ENCODE measurements around the gene SLC6A7.

SLC6A7 gene

GRCh38 chr5:150255659-150256409 lies 66.0 kb downstream of the SLC6A7 start:
- no peaks in the 10 kb centered on the region for H3K9me2 ChIP-seq (replicated peaks; ENCODE audit: control insufficient read depth, low read length)
- no peak overlapping the region for H3K4me3 ChIP-seq (ENCODE audit: low read length)
- no peaks in the 10 kb centered on the region for H3K27me3 ChIP-seq (ENCODE audit: control insufficient read depth, low read length)
- no peaks in the 10 kb centered on the region for H4K20me1 ChIP-seq (ENCODE audit: control insufficient read depth, insufficient read depth, low read depth, low read length)
- TF ChIP-seq, protein P1, sequence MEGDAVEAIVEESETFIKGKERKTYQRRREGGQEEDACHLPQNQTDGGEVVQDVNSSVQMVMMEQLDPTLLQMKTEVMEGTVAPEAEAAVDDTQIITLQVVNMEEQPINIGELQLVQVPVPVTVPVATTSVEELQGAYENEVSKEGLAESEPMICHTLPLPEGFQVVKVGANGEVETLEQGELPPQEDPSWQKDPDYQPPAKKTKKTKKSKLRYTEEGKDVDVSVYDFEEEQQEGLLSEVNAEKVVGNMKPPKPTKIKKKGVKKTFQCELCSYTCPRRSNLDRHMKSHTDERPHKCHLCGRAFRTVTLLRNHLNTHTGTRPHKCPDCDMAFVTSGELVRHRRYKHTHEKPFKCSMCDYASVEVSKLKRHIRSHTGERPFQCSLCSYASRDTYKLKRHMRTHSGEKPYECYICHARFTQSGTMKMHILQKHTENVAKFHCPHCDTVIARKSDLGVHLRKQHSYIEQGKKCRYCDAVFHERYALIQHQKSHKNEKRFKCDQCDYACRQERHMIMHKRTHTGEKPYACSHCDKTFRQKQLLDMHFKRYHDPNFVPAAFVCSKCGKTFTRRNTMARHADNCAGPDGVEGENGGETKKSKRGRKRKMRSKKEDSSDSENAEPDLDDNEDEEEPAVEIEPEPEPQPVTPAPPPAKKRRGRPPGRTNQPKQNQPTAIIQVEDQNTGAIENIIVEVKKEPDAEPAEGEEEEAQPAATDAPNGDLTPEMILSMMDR (IDR thresholded peaks at IDR 0.05; ENCODE audit: low read depth, low read length, poor library complexity, severe bottlenecking): no peak
- no peak for TF ChIP-seq EZH2phosphoT487 (IDR thresholded peaks at IDR 0.05; ENCODE audit: borderline replicate concordance, low read length)
- no peaks in the 10 kb centered on the region for H3K79me2 ChIP-seq (ENCODE audit: control insufficient read depth, low read length)
- H3K9me3 ChIP-seq (ENCODE audit: control insufficient read depth, insufficient read depth, low read length): no peaks in the 10 kb centered on the region
- H3K4me1 ChIP-seq (ENCODE audit: control insufficient read depth, low read length): no peaks in the 10 kb centered on the region
- no peaks in the 10 kb centered on the region for H3K36me3 ChIP-seq (ENCODE audit: control insufficient read depth, low read length)
- H3K4me2 ChIP-seq (ENCODE audit: low read length): no peak overlapping the region
- H3F3A ChIP-seq (ENCODE audit: control insufficient read depth, insufficient read depth): no peaks in the 10 kb centered on the region
- no peak overlapping the region for H3K27ac ChIP-seq (ENCODE audit: low read depth, low read length)

- no peak for TF ChIP-seq EZH2phosphoT487 (IDR thresholded peaks at IDR 0.05; ENCODE audit: borderline replicate concordance, low read length)
- TF ChIP-seq, protein P1 (IDR thresholded peaks at IDR 0.05; ENCODE audit: low read depth, low read length, poor library complexity, severe bottlenecking): no peak
- H3K4me3 ChIP-seq (ENCODE audit: low read length): no peak overlapping the region
Observed at GRCh38 chr5:150256410-150257064, 66.7 kb downstream of the SLC6A7 start.

GRCh38 chr5:150257424-150257823 lies 67.6 kb downstream of the SLC6A7 start:
- H3K36me3 ChIP-seq (ENCODE audit: control insufficient read depth, low read length): no peaks in the 10 kb centered on the region
- no peaks in the 10 kb centered on the region for H3F3A ChIP-seq (ENCODE audit: control insufficient read depth, insufficient read depth)
- no peaks in the 10 kb centered on the region for H3K4me1 ChIP-seq (ENCODE audit: control insufficient read depth, low read length)
- H3K4me2 ChIP-seq (ENCODE audit: low read length): no peak overlapping the region
- H3K27ac ChIP-seq (ENCODE audit: low read depth, low read length): no peak overlapping the region
- H3K9me2 ChIP-seq (replicated peaks; ENCODE audit: control insufficient read depth, low read length): no peaks in the 10 kb centered on the region
- H3K9me3 ChIP-seq (ENCODE audit: control insufficient read depth, insufficient read depth, low read length): no peaks in the 10 kb centered on the region
- no peaks in the 10 kb centered on the region for H3K79me2 ChIP-seq (ENCODE audit: control insufficient read depth, low read length)
- H3K4me3 ChIP-seq (ENCODE audit: low read length): no peak overlapping the region
- H3K27me3 ChIP-seq (ENCODE audit: control insufficient read depth, low read length): no peaks in the 10 kb centered on the region; the same call in 1 of the 2 replicates
- no peaks in the 10 kb centered on the region for H4K20me1 ChIP-seq (ENCODE audit: control insufficient read depth, insufficient read depth, low read depth, low read length)
- TF ChIP-seq EZH2phosphoT487 (IDR thresholded peaks at IDR 0.05; ENCODE audit: borderline replicate concordance, low read length): no peak
- TF ChIP-seq, protein P1 (IDR thresholded peaks at IDR 0.05; ENCODE audit: low read depth, low read length, poor library complexity, severe bottlenecking): no peak

More at GRCh38 chr5:150256410-150257064, 66.7 kb downstream of the SLC6A7 start:
- Histone ChIP-seq H3K27me3 (ENCODE audit: control insufficient read depth, low read length) (no peaks in the 10 kb centered on the region), H3K4me2 (ENCODE audit: low read length) (no peak overlapping the region), H3K9me3 (ENCODE audit: control insufficient read depth, insufficient read depth, low read length) (no peaks in the 10 kb centered on the region), H4K20me1 (ENCODE audit: control insufficient read depth, insufficient read depth, low read depth, low read length) (no peaks in the 10 kb centered on the region), H3K27ac (ENCODE audit: low read depth, low read length) (no peak overlapping the region), H3K4me1 (ENCODE audit: control insufficient read depth, low read length) (no peaks in the 10 kb centered on the region), H3K36me3 (ENCODE audit: control insufficient read depth, low read length) (no peaks in the 10 kb centered on the region), H3K9me2 (replicated peaks; ENCODE audit: control insufficient read depth, low read length) (no peaks in the 10 kb centered on the region), H3K79me2 (ENCODE audit: control insufficient read depth, low read length) (no peaks in the 10 kb centered on the region), H3F3A (ENCODE audit: control insufficient read depth, insufficient read depth) (no peaks in the 10 kb centered on the region)

Measured in DOHH2 (cell line).